Tibial artery (tissue), 4 donors: Measurements from ENCODE around the gene FAM149A.

Experiments
- DNase-seq, 2 donors: peaks; one replicate each; pipeline ENCODE4 v3.0.0-alpha.2; 2019
- H3K27ac ChIP-seq, 2 donors: fragments of 200-600 bp; sonication (generic) in 1 of 2; 1 replicate in 1 of 2; 2 replicates in 1 of 2; pipeline ENCODE4 v1.5.1; 2018 to 2019; ENCODE audit warnings: mild to moderate bottlenecking in 1 of 2
- H3K27me3 ChIP-seq, 2 donors: fragments of 200-600 bp; sonication (generic) in 1 of 2; one replicate each; pipeline versions ENCODE4 v1.5.1 to v1.6.0; 2016 to 2019
- H3K36me3 ChIP-seq, 3 donors: fragments of 200-600 bp; sonication (generic) in 2 of 3; one replicate each; pipeline ENCODE4 v1.5.1; 2016 to 2019; ENCODE audit warnings: mild to moderate bottlenecking in 2 of 3
- H3K4me1 ChIP-seq, 4 donors: fragments of 200-600 bp; sonication (generic) in 2 of 4; 1 replicate in 3 of 4; 2 replicates in 1 of 4; pipeline ENCODE4 v1.5.1; 2016 to 2019
- H3K4me3 ChIP-seq, 2 donors: fragments of 200-600 bp; sonication (generic) in 1 of 2; 1 replicate in 1 of 2; 2 replicates in 1 of 2; pipeline ENCODE4 v1.5.1; 2018 to 2019; ENCODE audit warnings: mild to moderate bottlenecking in 2 of 2
- H3K9me3 ChIP-seq, 3 donors: fragments of 200-600 bp; sonication (generic) in 1 of 3; one replicate each; pipeline ENCODE4 v1.5.1; 2016 to 2019
- intact Hi-C: fragments of 100-400 bp; cut with DNase I; formaldehyde crosslinking; loops from one replicate; pipeline ENCODE4 v1.15.0; 2023; ENCODE audit warnings: low total_unique reads
- TF ChIP-seq, protein P1 (sequence below), 2 experiments: fragments of 200-600 bp in 1 of 2; fragments of 450-650 bp in 1 of 2; IDR thresholded peaks; one replicate each; pipeline ENCODE4 v1.5.1; 2017 to 2019; ENCODE audit warnings: antibody characterized with exemption in 2 of 2, mild to moderate bottlenecking in 1 of 2, moderate library complexity in 1 of 2

FAM149A gene

GRCh38 chr4:186193851-186194250 is 89.3 kb downstream of the FAM149A start:
- intact Hi-C loops = loop anchor here (5.0 kb wide), 1 partner anchor 42 kb away; no protein-coding TSS in a partner anchor
- H3K27ac ChIP-seq = peak overlapping the region in 1 of 2 donors; percentile 92

DNA sequence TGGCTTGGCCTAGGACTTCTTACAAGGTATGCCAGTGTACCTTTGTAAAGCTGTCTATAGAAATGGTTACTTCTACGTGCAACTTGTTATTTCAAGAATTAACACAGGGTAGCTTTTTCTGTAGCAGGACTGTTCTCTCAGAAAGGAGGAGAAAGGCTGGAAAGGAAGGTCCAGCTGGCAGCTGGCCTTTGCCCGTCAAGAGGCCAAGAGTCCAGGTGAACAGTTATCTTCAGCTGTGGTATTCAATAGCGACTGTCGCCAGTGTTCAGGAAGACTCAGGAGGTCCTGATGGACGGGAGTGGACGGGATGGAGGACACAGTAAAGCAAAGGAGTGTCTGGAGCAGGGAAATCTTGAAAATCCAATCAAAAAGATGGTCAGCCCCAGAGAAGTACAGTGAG is 91.6 kb downstream of the FAM149A start:
- Histone ChIP-seq H3K4me3 (no peak overlapping the region), H3K36me3 (peaks cover 6 to 22% (median 21%) of the 10 kb centered on the region in 3 donors), H3K27me3 (no peaks in the 10 kb centered on the region), H3K4me1 (peaks cover 0 to 12% (median 6%) of the 10 kb centered on the region in 4 donors), H3K27ac (no peak overlapping the region), H3K9me3 (no peaks in the 10 kb centered on the region)
- intact Hi-C loops = no loop called here
- no peak for DNase-seq
- TF ChIP-seq, protein P1, sequence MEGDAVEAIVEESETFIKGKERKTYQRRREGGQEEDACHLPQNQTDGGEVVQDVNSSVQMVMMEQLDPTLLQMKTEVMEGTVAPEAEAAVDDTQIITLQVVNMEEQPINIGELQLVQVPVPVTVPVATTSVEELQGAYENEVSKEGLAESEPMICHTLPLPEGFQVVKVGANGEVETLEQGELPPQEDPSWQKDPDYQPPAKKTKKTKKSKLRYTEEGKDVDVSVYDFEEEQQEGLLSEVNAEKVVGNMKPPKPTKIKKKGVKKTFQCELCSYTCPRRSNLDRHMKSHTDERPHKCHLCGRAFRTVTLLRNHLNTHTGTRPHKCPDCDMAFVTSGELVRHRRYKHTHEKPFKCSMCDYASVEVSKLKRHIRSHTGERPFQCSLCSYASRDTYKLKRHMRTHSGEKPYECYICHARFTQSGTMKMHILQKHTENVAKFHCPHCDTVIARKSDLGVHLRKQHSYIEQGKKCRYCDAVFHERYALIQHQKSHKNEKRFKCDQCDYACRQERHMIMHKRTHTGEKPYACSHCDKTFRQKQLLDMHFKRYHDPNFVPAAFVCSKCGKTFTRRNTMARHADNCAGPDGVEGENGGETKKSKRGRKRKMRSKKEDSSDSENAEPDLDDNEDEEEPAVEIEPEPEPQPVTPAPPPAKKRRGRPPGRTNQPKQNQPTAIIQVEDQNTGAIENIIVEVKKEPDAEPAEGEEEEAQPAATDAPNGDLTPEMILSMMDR (IDR thresholded peaks at IDR 0.05) = no peak

More at GRCh38 chr4:186193851-186194250, 89.3 kb downstream of the FAM149A start:
- H3K9me3 ChIP-seq = no peaks in the 10 kb centered on the region
- peaks cover 6 to 21% (median 21%) of the 10 kb centered on the region in 3 donors for H3K36me3 ChIP-seq
- TF ChIP-seq, protein P1 (IDR thresholded peaks at IDR 0.05) = no peak
- H3K27me3 ChIP-seq = no peaks in the 10 kb centered on the region
- H3K4me1 ChIP-seq = peaks cover 0 to 25% (median 14%) of the 10 kb centered on the region in 4 donors
- DNase-seq = no peak
- no peak overlapping the region for H3K4me3 ChIP-seq

- Histone ChIP-seq H3K36me3 (peaks cover 6 to 28% (median 15%) of the 10 kb centered on the region in 3 donors), H3K4me1 (peaks cover 0 to 3% (median 0%) of the 10 kb centered on the region in 4 donors), H3K27ac (no peak overlapping the region), H3K4me3 (no peak overlapping the region), H3K27me3 (no peaks in the 10 kb centered on the region), H3K9me3 (no peaks in the 10 kb centered on the region)
- no peak for DNase-seq
- intact Hi-C loops = no loop called here
- TF ChIP-seq, protein P1 (IDR thresholded peaks at IDR 0.05) = no peak
Observed at GRCh38 chr4:186200516-186200915, 96.0 kb downstream of the FAM149A start.

DNA sequence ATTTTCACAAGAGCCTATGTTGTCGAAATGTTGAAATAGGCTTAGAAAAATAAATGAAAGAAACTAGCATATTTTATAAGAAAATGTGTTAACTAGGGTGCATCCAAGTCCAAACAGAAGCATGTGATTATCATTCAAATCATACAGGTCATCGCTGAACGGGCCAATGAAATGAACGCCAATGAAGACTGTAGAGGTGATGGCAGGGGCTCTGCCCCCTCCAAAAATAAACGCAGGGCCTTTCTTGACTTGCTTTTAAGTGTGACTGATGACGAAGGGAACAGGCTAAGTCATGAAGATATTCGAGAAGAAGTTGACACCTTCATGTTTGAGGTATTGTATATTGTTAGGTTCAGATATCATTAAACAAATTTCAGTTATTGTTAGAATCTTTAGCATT is 96.5 kb downstream of the FAM149A start:
- peaks cover 0 to 3% (median 0%) of the 10 kb centered on the region in 4 donors for H3K4me1 ChIP-seq
- H3K4me3 ChIP-seq = no peak overlapping the region
- no peaks in the 10 kb centered on the region for H3K9me3 ChIP-seq
- H3K27ac ChIP-seq = no peak overlapping the region
- no peak for DNase-seq
- TF ChIP-seq, protein P1 (IDR thresholded peaks at IDR 0.05) = no peak
- intact Hi-C loops = no loop called here
- H3K27me3 ChIP-seq = no peaks in the 10 kb centered on the region
- H3K36me3 ChIP-seq = peaks cover 6 to 31% (median 11%) of the 10 kb centered on the region in 3 donors

- no peaks in the 10 kb centered on the region for H3K27me3 ChIP-seq
- H3K27ac ChIP-seq = no peak overlapping the region
- H3K36me3 ChIP-seq = peaks cover 6 to 31% (median 8%) of the 10 kb centered on the region in 3 donors
- DNase-seq = no peak
- TF ChIP-seq, protein P1 (IDR thresholded peaks at IDR 0.05) = peak; percentile 63 to 66
- H3K4me1 ChIP-seq = peaks cover 0 to 3% (median 0%) of the 10 kb centered on the region in 4 donors
- intact Hi-C loops = no loop called here
- no peak overlapping the region for H3K4me3 ChIP-seq
- H3K9me3 ChIP-seq = no peaks in the 10 kb centered on the region
Observed at GRCh38 chr4:186201535-186202230, 97.2 kb downstream of the FAM149A start.
